ENCODE results near the gene LMBR1. TPM values are rescaled to one million over a fixed set of nuclear protein-coding genes. Genes with fewer than 3 reads are reported as not detected.
"Not testable (repeated sequence)": the region's sequence is repeated elsewhere in the genome, so short reads cannot be mapped to it uniquely, and the experiment has no call there.

LMBR1 gene
- polyA plus RNA-seq, 3 donors = 8.5 to 13.2 (median 10.8) TPM

DNA sequence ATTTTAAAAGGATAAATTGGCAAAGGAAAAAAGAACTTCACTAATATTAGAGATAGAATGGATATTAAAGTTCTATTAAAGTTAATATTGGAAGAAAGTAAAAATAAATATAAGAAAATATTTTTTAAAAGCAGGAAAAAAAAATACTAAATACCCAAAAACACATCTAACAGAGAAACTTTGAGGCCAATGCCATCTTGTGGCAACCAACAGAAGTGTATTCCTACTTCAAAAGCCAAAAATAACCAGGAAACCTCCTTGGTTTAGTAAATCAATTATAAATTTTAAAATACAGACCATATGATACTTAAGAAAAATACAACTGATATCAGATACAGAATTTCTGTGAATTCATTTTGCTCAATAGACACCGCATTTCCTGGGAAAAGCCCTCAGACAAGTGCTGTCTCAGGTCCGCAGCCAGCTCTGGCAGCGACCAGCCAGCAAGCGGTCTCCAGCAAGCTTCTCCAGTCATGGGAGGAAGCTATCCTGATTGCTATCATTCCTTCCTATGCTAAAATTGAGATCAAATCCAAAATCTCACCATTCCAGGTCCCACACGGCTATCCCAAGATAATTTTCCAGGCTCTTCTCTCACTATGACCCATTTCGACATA is 65.3 kb downstream of the LMBR1 start:
- 87 to 92% (median 88%) methylated on average over 6 of the region's 6 CpGs for WGBS, 3 donors
- no peak overlapping the region for H3K27ac ChIP-seq (ENCODE audit: low read depth, low read length)

DNA sequence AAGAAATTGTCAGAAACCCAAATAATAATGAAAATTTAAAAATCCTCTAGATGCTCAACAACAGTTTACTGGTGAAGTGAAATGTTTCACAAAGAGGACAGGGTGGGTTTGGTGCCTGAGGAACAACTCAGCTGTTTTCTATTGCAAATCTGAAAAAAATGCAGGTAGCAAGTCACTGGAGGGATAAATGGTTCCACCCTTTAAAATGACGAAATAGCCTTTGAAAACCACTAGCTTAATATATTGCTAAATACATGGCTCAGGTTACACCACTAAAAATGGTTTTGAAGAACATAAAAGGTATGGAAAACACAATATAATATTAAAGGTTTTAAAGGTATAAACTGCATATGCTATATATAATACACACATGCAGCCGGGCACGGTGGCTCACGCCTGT is 69.5 kb downstream of the LMBR1 start:
- H3K27ac ChIP-seq (ENCODE audit: low read depth, low read length) = no peak overlapping the region
- WGBS, 3 donors = 87 to 99% (median 91%) methylated on average over 4 of the region's 4 CpGs

GRCh38 chr7:156820445-156821063 is 72.4 kb downstream of the LMBR1 start:
- no peak overlapping the region for H3K27ac ChIP-seq (ENCODE audit: low read depth, low read length)
- 95 to 96% (median 95%) methylated on average over 8 of the region's 8 CpGs for WGBS, 3 donors

DNA sequence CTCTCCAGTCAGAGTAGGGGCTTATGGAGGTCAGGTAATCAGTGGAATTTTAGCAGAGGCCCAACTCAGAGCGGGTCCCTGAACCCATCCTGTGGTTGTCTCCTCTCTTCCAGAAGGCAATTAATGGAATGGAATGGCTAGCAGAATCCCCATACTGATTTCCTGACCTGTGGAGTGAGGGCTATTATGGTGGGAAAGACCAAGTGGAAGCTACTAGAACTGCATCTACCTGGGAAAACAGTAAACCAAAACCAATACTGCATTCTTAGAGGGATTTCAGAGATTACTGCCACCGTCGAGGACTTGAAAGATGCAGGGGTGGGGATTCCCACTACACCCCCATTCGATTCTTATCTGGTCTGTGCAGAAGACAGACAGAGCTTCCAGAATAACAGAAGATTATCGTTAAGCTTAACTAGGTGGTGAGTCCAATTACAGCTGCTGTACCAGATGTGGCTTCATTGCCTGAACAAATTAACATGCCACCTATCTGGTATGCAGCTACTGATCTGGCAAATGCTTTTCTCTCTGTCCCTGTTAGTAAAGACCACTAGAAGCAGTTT is 73.2 kb downstream of the LMBR1 start:
- 87 to 92% (median 88%) methylated on average over 5 of the region's 5 CpGs for WGBS, 3 donors
- no peak overlapping the region for H3K27ac ChIP-seq (ENCODE audit: low read depth, low read length)

DNA sequence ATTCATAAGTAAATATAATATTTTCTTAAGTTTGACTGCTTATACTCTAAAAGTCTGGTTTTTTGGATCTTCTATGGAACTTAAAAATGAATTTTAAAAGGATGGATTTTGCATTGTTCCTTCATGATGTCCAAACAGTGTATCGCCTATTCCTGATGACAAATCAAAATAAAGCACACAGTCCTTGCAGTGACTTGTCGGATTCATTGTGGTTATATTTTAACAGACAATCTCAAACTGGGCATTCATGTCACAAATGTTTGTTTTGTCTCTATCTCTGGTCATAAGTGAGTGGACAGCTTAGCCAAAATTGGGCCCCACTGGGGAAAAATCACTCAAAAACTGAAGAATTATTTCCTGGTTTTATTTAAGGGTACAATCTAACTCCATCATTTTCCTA is 74.8 kb downstream of the LMBR1 start:
- no peak overlapping the region for H3K27ac ChIP-seq (ENCODE audit: low read depth, low read length)
- WGBS, 3 donors = 47 to 94% (median 92%) methylated on average over 2 of the region's 2 CpGs

GRCh38 chr7:156816943-156817572 is 75.9 kb downstream of the LMBR1 start:
- no peak overlapping the region for H3K27ac ChIP-seq (ENCODE audit: low read depth, low read length)
- 98 to 100% (median 100%) methylated on average over 1 of the region's 1 CpG for WGBS, 3 donors

GRCh38 chr7:156811706-156812105 is 81.3 kb downstream of the LMBR1 start:
- no peak overlapping the region for H3K27ac ChIP-seq (ENCODE audit: low read depth, low read length)
- WGBS, 3 donors = 97 to 99% (median 99%) methylated on average over 3 of the region's 3 CpGs

GRCh38 chr7:156803656-156804055 is 89.3 kb downstream of the LMBR1 start:
- WGBS, 3 donors = 91 to 92% (median 91%) methylated on average over 3 to 4 of the region's 4 CpGs

DNA sequence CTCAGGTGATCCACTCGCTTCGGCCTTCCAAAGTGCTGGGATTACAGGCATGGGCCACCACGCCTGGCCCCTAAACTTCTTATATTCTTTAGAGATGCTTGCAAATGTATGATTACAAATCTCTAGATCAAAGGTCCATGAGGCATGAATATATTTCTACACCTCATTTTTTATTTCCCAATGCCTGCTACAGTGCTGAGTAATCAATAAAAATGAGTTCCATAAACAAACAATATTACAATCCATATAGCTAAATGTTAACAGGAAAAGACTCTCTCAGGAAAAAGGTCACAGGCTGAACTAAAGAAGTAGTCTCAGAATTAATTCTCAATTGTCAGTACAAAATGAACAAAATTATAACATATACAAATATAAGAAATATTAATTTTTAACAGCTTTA is 90.8 kb downstream of the LMBR1 start:
- 97 to 100% (median 98%) methylated on average over 3 of the region's 3 CpGs for WGBS, 3 donors
- no peak overlapping the region for H3K27ac ChIP-seq (ENCODE audit: low read depth, low read length)

More at GRCh38 chr7:156803656-156804055, 89.3 kb downstream of the LMBR1 start:
- H3K27ac ChIP-seq (ENCODE audit: low read depth, low read length) = not testable (repeated sequence)

GRCh38 chr7:156795415-156795814 is 97.6 kb downstream of the LMBR1 start:
- no peak overlapping the region for H3K27ac ChIP-seq (ENCODE audit: low read depth, low read length)
- 96 to 97% (median 96%) methylated on average over 4 of the region's 4 CpGs for WGBS, 3 donors

- WGBS, 3 donors = 92 to 96% (median 94%) methylated on average over 2 of the region's 2 CpGs
- no peak overlapping the region for H3K27ac ChIP-seq (ENCODE audit: low read depth, low read length)
Observed at GRCh38 chr7:156793334-156793733, 99.6 kb downstream of the LMBR1 start.

DNA sequence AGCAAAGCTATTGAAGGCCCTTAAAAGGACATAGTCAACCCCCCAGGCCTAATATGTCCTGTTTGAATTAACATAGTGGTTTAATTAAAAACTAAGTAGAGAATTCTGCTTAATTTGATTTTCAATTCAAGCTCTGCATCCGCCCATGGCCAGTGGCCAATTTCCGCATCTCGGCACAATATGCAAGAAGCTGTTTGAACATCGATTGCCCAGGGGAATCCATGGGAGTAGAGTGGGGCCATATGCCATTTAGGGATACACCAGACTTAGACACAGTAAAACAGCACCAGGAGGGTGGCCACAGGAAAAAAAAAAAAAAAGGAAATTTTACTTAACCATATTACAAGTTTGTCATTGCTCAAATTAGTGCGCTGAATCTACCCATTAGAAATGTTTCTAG is 100.4 kb downstream of the LMBR1 start:
- no peak overlapping the region for H3K27ac ChIP-seq (ENCODE audit: low read depth, low read length)
- 71 to 90% (median 75%) methylated on average over 5 of the region's 5 CpGs for WGBS, 3 donors

GRCh38 chr7:156791241-156791640 is 101.7 kb downstream of the LMBR1 start:
- no peak overlapping the region for H3K27ac ChIP-seq (ENCODE audit: low read depth, low read length)
- 62 to 66% (median 63%) methylated on average over 4 of the region's 4 CpGs for WGBS, 3 donors

DNA sequence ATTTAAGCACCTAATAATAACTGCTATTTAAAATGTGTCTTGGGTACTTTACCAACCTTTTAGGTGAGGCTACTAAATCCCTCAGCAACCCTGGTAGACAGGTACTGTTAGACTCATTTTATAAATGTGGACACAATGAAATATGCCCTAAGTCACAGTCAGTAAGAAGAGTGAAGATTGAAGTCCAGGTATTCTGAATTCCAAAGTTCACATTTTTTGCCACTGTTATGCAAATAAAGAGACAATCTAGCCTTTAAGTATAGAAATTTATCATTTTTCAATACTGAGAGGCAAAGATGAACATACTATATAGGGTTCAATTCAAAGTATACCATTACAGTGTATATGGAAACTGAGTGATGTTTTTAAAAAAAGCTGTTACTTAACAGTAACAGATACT is 102.7 kb downstream of the LMBR1 start:
- no peak overlapping the region for H3K27ac ChIP-seq (ENCODE audit: low read depth, low read length)

GRCh38 chr7:156785998-156786543 is 106.9 kb downstream of the LMBR1 start:
- 87 to 96% (median 90%) methylated on average over 4 of the region's 4 CpGs for WGBS, 3 donors
- no peak overlapping the region for H3K27ac ChIP-seq (ENCODE audit: low read depth, low read length)

DNA sequence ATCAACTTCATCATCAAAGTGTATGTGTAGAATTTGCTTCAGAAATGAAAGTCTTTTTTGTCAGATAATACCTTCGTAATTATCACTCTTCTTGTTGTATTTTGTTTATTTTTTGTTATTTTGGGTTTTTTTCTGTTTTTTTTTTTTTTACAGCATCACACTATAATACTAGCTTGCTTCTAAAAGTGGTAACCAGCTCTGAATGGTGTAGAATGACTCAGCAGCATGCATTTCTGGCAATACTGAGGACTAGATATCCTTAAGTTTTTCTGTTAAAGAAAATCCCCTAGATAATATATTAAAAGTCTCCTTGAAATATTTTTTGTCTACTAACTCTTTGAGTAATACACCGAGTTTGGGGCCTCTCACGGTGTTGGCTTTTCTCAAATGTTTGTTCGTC is 109.1 kb downstream of the LMBR1 start:
- 95 to 97% (median 96%) methylated on average over 4 of the region's 4 CpGs for WGBS, 3 donors
- H3K27ac ChIP-seq (ENCODE audit: low read depth, low read length) = no peak overlapping the region

- 89 to 93% (median 91%) methylated on average over 2 of the region's 2 CpGs for WGBS, 3 donors
- H3K27ac ChIP-seq (ENCODE audit: low read depth, low read length) = no peak overlapping the region
Observed at GRCh38 chr7:156781972-156782371, 111.0 kb downstream of the LMBR1 start.

DNA sequence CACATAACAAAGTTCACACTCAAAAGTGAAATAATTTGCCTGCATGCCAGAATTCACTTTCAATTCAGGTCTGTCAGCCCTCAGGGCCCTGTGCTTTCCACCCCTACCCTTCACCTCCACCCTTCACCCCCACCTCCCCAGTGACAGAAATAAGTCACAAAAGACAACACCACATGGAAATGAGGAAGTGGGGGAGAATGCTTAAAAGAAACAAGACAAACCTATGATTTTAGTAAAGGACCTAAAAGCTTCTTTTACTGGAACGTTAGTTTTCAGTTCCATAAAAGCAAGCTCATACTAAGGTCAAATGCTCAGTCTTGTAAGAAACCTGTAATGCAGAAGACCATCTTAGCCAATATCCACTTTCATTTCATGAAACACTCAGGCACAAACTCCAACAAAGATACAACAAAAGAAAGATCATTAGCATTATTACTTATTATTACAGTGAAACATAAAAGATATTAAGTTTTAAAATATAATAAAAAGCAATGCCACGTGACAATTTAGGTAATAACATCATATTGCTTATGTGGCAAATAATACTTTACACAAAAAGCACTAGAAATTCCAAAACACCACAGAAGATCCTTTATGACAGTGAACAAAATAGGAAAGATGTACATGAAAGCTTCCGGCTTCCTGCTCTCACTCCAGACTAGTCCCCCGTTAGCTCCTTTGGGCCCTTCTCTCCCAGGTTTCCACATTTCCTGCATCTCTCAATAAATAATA is 112.1 kb downstream of the LMBR1 start:
- 77 to 94% (median 79%) methylated on average over 4 of the region's 4 CpGs for WGBS, 3 donors
- H3K27ac ChIP-seq (ENCODE audit: low read depth, low read length) = no peak overlapping the region

- 70 to 77% (median 72%) methylated on average over 3 of the region's 3 CpGs for WGBS, 3 donors
- H3K27ac ChIP-seq (ENCODE audit: low read depth, low read length) = no peak overlapping the region
Observed at GRCh38 chr7:156778668-156779067, 114.3 kb downstream of the LMBR1 start.

Measured in adipose tissue (tissue), 3 donors.